HG02884 (cell line): ENCODE data around the gene CLTCL1.

ENCODE experiments used
- ATAC-seq: cut with Tn5 transposase; IDR thresholded peaks from one replicate; pipeline ENCODE4 v1.9.1; 2021; ENCODE audit warnings: mild to moderate bottlenecking, moderate library complexity; ENCODE audit not compliant: unreplicated experiment

CLTCL1 gene

GRCh38 chr22:19197997-19198865 is 93.3 kb downstream of the CLTCL1 start:
- no peak for ATAC-seq

- ATAC-seq: no peak
These were observed 94.5 kb downstream of the CLTCL1 start for GRCh38 chr22:19196841-19197612.

- ATAC-seq: no peak
These were observed 95.5 kb downstream of the CLTCL1 start for GRCh38 chr22:19195796-19196731.

DNA sequence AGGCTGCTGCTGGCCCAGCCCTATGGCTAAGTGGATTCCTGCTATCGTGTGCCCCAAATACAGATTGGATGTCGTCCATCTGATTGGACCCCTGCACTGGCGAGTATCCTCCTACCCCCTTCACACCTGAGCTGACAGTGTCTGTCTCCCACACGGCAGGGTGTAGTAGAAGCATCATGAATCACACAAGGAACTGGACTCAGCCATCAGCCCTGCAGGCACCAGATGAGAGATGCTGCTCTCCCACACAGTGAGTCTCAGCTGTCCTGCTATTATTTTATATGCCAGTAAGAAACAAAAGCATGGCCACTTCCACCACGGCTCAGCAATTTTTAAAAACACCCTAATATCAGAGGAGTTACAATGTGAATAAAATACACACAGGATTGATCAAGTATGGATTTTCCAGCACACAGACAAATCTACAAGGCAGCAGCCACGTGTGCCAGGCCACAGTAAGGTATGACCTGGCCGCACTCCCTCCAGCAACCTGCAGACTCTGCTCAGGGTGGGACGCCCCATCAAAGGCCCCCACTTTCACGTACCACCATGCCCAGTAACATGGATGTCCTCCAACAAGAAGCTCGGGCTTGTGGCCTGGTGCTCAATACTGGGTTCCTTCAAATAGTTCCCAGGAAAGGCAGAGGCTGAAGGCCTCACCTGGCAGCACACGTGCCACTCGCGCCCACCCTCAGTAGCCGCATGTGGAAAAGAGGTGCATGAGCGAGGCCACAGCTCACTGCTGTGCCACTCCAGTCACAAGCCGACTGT is 96.6 kb downstream of the CLTCL1 start:
- no peak for ATAC-seq

DNA sequence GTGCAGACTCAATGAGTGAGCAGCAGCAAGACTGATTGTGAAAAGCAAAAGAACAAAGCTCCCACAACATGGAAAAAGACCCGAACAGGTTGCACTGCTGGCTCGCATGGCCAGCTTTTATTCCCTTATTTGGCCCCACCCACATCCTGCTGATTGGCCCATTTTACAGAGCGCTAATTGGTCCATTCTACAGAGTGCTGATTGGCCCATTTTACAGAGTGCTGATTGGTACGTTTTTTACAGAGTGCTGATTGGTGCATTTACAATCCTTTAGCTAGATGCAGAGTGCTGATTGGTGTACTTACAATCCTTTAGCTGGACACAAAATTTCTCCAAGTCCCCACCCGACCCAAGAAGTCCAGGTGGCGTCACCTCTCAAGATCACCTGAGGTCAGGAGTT is 97.6 kb downstream of the CLTCL1 start:
- no peak for ATAC-seq

GRCh38 chr22:19187716-19188563 is 103.6 kb downstream of the CLTCL1 start:
- ATAC-seq: no peak

DNA sequence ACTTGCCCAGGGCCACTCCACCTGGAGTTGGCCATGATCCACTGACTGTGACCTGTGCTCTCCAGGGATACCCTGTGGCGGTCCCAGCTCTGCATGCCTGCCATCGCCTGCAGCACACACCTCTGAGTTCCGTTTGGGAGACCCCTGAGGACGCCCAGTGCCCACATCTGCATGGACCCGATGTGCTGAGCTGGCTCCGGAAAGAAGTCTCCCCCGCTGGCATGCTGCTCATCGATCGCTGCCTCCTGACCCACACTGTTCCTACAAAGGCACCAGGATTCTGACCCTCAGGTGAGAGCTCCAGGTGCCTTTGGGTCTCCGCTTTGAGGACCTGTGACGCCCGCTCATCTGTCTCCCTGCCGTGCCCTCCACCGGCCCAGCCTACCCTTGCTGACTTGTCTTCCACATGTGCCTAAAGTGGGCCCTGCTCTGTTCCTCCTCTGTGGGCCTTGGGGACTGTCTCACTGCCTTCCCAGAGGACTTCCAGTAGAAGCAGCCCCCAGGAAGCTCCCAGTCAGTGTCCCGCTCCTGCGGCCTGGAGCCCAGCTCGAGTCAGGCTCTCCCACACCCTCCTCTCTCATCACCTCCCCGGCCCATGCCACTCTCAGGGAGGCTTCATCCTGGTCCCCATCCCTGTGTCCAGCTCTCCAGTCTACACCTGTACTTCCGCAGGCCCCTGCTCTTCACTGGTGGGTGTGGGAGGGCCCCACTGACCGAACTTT is 107.1 kb downstream of the CLTCL1 start:
- no peak for ATAC-seq

GRCh38 chr22:19183216-19183615 is 108.3 kb downstream of the CLTCL1 start:
- no peak for ATAC-seq

DNA sequence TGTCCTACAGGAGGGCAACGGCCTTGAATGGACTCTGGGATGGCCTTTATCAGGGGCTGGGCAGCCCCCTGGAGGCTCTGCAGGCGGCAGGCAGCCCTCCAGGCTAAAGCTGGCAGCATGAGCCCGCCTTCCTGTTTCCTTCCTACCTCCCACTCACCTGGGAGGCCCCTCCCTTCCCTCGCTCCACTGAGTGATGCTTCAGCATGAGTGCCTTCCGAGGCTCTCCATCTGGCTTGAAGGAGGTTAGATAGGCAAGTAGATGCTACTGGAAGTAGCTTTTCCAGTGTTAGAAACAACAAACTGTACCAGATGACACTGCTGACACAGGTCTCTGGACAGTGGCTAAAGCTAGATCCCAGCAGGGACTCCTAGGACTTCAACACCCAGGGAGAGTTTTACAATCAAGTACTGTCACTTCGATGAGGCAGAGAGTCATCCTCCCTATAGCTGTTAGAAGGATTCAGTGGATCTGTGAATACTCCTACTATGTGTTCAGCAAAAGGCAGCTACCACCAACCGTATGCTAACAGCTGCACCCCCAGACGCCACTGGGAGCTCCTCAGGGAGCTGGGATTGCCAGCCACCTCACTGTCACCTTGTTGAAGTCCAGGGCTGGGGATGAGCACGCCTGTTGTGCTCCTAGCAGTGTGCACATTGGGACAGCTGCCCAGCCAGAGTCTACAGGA is 108.9 kb downstream of the CLTCL1 start:
- no peak for ATAC-seq

GRCh38 chr22:19181786-19182471 is 109.6 kb downstream of the CLTCL1 start:
- no peak for ATAC-seq

DNA sequence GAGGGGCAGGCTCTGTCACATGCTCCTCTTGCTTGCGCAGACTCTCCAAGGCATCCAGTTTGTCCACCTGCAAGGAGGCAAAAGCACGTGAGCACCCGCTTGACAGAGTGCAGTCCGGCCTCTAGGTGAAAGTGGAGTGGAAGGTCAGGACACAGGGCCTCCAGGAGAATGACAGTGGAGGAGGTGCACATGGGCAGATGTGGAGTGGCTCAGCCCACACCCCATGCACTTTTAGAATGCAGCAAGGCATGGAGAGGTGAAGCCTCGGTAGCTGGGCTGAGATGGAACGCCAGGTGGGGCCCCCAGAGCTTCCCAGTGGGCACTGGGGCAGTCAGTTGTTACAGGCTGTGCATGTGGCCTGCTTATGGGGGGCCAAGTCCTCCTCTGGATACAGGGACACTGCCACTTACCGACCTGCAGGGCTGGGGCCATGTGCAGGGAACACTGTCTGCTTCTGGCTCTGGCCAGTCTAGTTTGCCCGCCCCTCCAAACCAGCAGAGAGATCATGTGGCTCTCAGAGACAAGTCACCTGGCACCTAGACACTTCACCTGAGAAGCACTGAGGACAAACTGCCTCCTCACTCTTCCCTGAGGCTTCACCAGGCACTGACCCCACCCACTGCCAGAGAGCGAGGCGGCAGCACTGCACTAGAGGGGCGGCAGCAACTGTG is 110.6 kb downstream of the CLTCL1 start:
- no peak for ATAC-seq

DNA sequence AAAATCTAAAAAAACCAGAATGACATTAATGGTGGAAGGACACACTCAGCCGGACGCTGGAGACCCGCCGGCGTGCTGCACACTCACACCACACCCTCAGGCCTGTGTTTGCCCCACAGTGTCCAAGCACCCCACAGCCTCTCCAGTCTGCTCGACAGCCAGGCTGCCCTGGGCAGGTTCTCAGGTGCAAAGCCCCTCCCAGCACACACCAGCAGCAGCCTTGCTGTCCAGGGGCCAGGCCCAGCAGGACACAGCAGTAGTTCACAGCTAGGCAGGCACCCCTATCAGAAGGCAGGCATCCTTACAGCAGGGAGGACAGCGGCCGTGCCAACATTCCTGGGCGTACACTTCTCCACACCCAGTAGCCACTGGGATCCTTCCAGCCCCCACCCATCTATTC is 111.3 kb downstream of the CLTCL1 start:
- ATAC-seq: no peak

- peak; percentile 26 for ATAC-seq
These were observed 111.9 kb downstream of the CLTCL1 start for GRCh38 chr22:19179497-19180048.

- peak; percentile 62 for ATAC-seq
These were observed 112.6 kb downstream of the CLTCL1 start, which contains the start of gene SLC25A1 for GRCh38 chr22:19178657-19179496. SLC25A1 (minus strand) TSS chr22:19178736; CDS start chr22:19178673, 63 bp downstream.

DNA sequence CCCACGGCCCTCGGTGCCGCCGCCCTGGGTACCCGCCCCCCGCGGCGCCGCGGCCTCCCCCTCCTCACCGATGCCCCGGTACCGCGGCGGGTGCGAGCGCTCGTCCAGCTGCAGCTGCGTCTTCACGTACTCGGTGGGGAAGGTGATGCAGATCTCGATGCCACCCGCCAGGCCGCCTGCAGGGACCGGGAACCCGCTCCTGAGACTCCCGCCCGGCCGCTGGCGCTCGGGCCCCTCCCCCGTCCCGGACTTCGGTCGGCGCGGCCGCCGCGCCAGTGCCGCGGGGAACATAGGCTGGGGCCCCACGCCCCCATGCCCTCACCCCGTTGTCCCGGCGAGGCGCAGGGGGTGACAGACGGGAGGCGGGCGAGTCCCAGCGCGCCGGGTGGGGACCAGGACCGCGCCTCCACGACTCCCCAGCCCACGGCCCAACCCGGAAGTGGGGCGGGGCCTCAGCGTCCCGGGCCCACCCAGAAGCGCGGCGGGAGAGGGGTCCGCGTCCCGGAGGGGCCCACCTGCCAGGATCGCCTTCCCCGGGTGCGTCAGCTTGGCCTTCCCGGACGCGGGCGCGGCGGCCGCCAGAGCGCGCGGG is 113.4 kb downstream of the CLTCL1 start:
- ATAC-seq: peak; percentile 29
